ENCODE results near the gene MAGEB17. TPM values are rescaled to one million over a fixed set of nuclear protein-coding genes. Genes with fewer than 3 reads are reported as not detected.

MAGEB17 gene
- polyA plus RNA-seq, 1 of the 3 experiments (the other 2 are of a cell fraction): 0.13 TPM

DNA sequence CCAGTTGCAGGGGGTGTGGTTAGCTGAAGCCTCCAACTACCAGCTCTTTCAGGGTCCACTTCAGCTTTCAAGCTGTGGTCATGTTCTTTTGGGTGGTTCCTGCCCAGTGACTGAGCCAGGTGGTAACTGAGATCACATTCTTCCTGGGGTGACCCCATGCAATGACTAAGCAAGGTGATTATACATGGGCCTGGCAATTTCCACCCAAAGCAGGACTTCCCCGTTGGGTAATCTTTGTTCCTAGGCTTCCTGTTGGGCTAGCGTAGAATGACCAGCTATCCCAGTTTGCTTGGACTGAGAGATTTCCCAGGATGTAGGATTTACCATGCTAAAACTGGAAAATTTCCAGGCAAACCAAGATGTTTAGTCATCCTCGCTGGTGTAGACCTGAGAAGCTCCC, 18.4 kb upstream of the MAGEB17 start (continued):
- TF ChIP-seq, protein P1, sequence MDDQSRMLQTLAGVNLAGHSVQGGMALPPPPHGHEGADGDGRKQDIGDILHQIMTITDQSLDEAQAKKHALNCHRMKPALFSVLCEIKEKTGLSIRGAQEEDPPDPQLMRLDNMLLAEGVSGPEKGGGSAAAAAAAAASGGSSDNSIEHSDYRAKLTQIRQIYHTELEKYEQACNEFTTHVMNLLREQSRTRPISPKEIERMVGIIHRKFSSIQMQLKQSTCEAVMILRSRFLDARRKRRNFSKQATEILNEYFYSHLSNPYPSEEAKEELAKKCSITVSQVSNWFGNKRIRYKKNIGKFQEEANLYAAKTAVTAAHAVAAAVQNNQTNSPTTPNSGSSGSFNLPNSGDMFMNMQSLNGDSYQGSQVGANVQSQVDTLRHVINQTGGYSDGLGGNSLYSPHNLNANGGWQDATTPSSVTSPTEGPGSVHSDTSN (IDR thresholded peaks at IDR 0.05): no peak
- TF ChIP-seq NRF1 (IDR thresholded peaks at IDR 0.05; ENCODE audit: low read depth, low read length): no peak
- TF ChIP-seq, protein P2, sequence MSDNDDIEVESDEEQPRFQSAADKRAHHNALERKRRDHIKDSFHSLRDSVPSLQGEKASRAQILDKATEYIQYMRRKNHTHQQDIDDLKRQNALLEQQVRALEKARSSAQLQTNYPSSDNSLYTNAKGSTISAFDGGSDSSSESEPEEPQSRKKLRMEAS (IDR thresholded peaks at IDR 0.05; ENCODE audit: low read depth): no peak

DNA sequence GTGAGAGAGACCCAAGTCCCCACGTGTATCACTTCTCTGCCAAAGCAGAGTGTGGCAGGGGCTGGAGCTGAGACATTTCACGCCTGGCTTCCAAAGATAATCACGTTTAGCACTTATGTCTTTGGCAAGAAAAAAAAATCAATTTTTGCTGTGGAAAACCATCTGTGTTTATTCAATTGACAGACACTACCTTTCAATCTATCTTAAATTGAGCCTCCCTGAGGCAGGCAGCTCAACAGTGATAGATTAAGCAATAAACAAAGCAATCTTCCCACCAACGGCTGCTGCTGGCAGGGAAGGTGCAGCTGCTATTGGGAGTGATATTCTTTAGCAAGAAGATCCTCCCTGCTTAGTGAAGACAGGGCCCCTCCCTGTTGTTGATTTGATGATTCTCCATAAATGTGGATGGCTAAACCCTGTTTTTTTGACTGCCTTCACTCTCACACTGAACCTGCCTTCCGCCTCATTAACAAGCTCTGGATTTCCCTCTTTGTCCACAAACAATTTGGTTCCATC, 11.6 kb upstream of the MAGEB17 start:
- CTCF ChIA-PET: interaction anchor here (1.7 to 2.8 kb wide), 2 partner anchors 11 to 33 kb away, joined by 6 to 10 read pairs; partner anchors contain the start of gene GRPR
- POLR2A ChIA-PET: no interaction called here
- H3K4me2 ChIP-seq: no peak overlapping the region
- H4K20me1 ChIP-seq (ENCODE audit: insufficient read depth): no peaks in the 10 kb centered on the region
- 61% methylated on average over 5 of the region's 5 CpGs for WGBS (ENCODE audit: low lambda C conversion rate)
- peaks cover 9% of the 10 kb centered on the region for H3F3A ChIP-seq (replicated peaks; ENCODE audit: insufficient read depth)
- no peaks in the 10 kb centered on the region for H3K9me3 ChIP-seq
- H3K9ac ChIP-seq: no peak overlapping the region
- no peaks in the 10 kb centered on the region for H3K9me2 ChIP-seq
- DNase-seq: no peak
- H3K27ac ChIP-seq (ENCODE audit: low read depth in 2 of 2, low read length in 1 of 2): no peak overlapping the region
- no peaks in the 10 kb centered on the region for H3K36me3 ChIP-seq (replicated peaks in 1 of 2; ENCODE audit: control insufficient read depth in 1 of 2, insufficient read depth in 2 of 2, low read length in 1 of 2)
- TF ChIP-seq SIN3A (IDR thresholded peaks at IDR 0.05; ENCODE audit: borderline replicate concordance, low read depth, low read length) (no peak), RAD21 (IDR thresholded peaks at IDR 0.05; ENCODE audit: low read length) (no peak), TEAD4 (IDR thresholded peaks at IDR 0.05; ENCODE audit: borderline replicate concordance, insufficient read depth) (no peak), YY1 (IDR thresholded peaks at IDR 0.05; ENCODE audit: low read depth) (no peak), NFIC (IDR thresholded peaks at IDR 0.05; ENCODE audit: borderline replicate concordance) (no peak), EZH2phosphoT487 (IDR thresholded peaks at IDR 0.05; ENCODE audit: borderline replicate concordance, low read depth) (no peak), FOSL2 (IDR thresholded peaks at IDR 0.05; ENCODE audit: borderline replicate concordance, low read depth) (no peak)
- TF ChIP-seq, protein P2 (IDR thresholded peaks at IDR 0.05; ENCODE audit: low read depth): no peak
- TF ChIP-seq, protein P3, sequence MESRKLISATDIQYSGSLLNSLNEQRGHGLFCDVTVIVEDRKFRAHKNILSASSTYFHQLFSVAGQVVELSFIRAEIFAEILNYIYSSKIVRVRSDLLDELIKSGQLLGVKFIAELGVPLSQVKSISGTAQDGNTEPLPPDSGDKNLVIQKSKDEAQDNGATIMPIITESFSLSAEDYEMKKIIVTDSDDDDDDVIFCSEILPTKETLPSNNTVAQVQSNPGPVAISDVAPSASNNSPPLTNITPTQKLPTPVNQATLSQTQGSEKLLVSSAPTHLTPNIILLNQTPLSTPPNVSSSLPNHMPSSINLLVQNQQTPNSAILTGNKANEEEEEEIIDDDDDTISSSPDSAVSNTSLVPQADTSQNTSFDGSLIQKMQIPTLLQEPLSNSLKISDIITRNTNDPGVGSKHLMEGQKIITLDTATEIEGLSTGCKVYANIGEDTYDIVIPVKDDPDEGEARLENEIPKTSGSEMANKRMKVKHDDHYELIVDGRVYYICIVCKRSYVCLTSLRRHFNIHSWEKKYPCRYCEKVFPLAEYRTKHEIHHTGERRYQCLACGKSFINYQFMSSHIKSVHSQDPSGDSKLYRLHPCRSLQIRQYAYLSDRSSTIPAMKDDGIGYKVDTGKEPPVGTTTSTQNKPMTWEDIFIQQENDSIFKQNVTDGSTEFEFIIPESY (IDR thresholded peaks at IDR 0.05; ENCODE audit: borderline replicate concordance, low read depth): no peak
- no peak overlapping the region for H3K4me3 ChIP-seq (ENCODE audit: low read depth in 2 of 2, low read length in 1 of 2)
- H3K4me1 ChIP-seq (ENCODE audit: control insufficient read depth in 1 of 2, insufficient read depth in 2 of 2, low read depth in 1 of 2, low read length in 1 of 2): no peaks in the 10 kb centered on the region
- no peak overlapping the region for H2AFZ ChIP-seq (ENCODE audit: low read depth)
- no peaks in the 10 kb centered on the region for H3K27me3 ChIP-seq (ENCODE audit: insufficient read depth)
- H3K79me2 ChIP-seq (ENCODE audit: insufficient read depth): no peaks in the 10 kb centered on the region
